Measurements from ENCODE around the gene CFAP97. TPM values are rescaled to one million over a fixed set of nuclear protein-coding genes. Genes with fewer than 3 reads are reported as not detected.
"Not testable (repeated sequence)": the region's sequence is repeated elsewhere in the genome, so short reads cannot be mapped to it uniquely, and the experiment has no call there.

The CFAP97 gene
- total RNA-seq, 4 donors from 2014 or later = 26.7 to 33.0 (median 30.9) TPM

DNA sequence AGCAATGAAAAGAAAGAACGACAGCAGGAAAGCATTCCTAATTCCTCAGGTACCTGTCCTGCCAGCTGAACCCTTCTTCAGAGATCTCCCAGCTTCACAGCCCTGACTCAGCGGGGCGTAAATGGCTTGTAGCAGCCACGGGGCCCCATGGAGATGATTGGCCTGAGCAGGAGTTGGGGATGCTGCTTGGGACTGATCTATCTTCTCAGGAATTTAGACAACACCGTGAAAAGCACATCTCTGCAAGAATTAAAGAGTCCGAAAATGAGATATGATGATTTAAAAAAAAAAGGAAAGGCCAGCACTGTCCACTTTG is 83.2 kb downstream of the CFAP97 start:
- no peaks in the 10 kb centered on the region for H3K36me3 ChIP-seq
- WGBS = 75% methylated on average over 6 of the region's 6 CpGs
- no peak overlapping the region for H3K27ac ChIP-seq
- TF ChIP-seq POLR2A (IDR thresholded peaks at IDR 0.05) (no peak), EP300 (IDR thresholded peaks at IDR 0.05) (no peak), POLR2AphosphoS5 (IDR thresholded peaks at IDR 0.05) (no peak)
- TF ChIP-seq, protein P1, sequence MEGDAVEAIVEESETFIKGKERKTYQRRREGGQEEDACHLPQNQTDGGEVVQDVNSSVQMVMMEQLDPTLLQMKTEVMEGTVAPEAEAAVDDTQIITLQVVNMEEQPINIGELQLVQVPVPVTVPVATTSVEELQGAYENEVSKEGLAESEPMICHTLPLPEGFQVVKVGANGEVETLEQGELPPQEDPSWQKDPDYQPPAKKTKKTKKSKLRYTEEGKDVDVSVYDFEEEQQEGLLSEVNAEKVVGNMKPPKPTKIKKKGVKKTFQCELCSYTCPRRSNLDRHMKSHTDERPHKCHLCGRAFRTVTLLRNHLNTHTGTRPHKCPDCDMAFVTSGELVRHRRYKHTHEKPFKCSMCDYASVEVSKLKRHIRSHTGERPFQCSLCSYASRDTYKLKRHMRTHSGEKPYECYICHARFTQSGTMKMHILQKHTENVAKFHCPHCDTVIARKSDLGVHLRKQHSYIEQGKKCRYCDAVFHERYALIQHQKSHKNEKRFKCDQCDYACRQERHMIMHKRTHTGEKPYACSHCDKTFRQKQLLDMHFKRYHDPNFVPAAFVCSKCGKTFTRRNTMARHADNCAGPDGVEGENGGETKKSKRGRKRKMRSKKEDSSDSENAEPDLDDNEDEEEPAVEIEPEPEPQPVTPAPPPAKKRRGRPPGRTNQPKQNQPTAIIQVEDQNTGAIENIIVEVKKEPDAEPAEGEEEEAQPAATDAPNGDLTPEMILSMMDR (IDR thresholded peaks at IDR 0.05) = no peak
- H3K4me3 ChIP-seq = no peak overlapping the region
- peaks cover 4% of the 10 kb centered on the region for H3K27me3 ChIP-seq
- H3K9me3 ChIP-seq = no peaks in the 10 kb centered on the region
- no peaks in the 10 kb centered on the region for H3K4me1 ChIP-seq
- no peak for DNase-seq (ENCODE audit: low spot score in 2 of 2)

DNA sequence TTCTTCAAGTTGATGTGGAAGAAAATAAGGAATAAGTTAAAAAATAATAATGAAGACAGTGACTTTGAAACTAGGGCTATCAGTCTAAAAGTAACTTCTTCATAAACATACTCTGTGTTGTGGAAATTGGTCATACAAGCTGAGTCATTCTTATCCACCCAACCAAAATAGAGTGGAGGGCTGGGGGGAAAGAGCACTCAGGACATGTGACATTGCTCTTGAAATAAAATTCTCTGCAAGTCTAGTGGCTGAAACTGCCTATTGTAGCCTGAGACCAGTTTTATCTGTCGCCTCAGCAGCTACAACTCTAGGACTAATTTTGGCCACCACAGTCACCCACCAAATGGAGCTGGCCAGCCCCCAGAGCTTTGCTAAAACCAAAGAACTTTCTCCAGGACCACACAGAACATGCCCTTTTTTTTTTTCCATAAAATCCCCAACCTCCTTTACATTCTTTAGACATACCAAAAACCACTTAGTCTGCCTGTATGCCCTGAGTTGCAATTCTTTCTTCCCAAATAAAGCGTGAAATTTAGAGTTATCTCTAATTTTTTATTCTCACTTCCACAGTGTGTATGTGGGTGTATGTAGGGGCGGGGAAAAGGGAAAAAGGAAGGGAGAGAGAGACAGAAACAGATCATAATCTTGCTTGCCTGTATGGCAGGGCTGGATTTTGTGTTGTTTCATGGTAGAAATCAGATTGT is 83.7 kb downstream of the CFAP97 start:
- no peaks in the 10 kb centered on the region for H3K9me3 ChIP-seq
- no peak overlapping the region for H3K4me3 ChIP-seq
- H3K27me3 ChIP-seq = no peaks in the 10 kb centered on the region
- no peak overlapping the region for H3K27ac ChIP-seq
- 85% methylated on average over 3 of the region's 3 CpGs for WGBS
- no peak for TF ChIP-seq POLR2A (IDR thresholded peaks at IDR 0.05)
- no peaks in the 10 kb centered on the region for H3K36me3 ChIP-seq
- H3K4me1 ChIP-seq = no peaks in the 10 kb centered on the region
- no peak for DNase-seq (ENCODE audit: low spot score in 2 of 2)

DNA sequence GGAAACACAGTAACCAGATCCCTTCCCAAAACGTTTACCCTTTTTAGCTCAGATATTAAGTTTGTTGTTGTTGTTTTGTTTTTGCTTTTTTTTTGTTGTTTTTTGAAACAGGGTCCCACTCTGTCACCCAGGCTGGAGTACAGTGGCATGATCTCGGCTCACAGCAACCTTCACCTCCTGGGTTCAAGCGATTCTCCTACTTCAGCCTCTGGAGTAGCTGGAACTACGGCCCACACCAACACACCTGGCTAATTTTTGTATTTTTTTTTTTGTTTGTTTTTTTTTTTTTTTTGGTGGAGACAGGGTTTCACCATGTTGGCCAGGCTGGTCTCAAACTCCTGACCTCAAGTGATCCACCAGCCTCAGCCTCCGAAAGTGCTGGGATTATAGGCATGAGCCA is 84.3 kb downstream of the CFAP97 start:
- DNase-seq (ENCODE audit: low spot score in 2 of 2); H3K4me3 ChIP-seq; H3K27ac ChIP-seq; H3K36me3 ChIP-seq; H3K9me3 ChIP-seq; H3K4me1 ChIP-seq; H3K27me3 ChIP-seq: not testable (repeated sequence)
- WGBS = 86% methylated on average over 5 of the region's 5 CpGs

DNA sequence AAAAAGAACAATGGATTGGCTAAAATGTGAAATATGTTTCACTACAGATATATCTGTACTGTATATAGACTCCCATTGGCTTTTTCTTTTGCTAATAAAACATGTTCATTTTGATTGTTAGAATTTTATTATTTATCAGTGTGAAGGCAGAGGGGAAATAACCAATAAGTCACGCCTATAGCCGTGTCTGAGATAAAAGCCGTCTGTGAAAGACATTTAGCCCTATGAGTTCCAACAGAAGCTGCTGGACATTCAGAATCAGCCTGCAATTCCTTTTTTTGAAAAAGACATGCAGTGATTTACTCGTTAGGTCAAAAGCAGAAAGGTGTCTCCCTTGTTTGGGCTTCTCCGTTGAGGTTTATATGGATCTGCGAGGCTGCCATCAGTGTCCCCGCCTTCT is 84.9 kb downstream of the CFAP97 start:
- Histone ChIP-seq H3K27me3 (no peaks in the 10 kb centered on the region), H3K4me3 (no peak overlapping the region), H3K4me1 (no peaks in the 10 kb centered on the region), H3K9me3 (no peaks in the 10 kb centered on the region), H3K27ac (no peak overlapping the region), H3K36me3 (no peaks in the 10 kb centered on the region)
- 95% methylated on average over 7 of the region's 7 CpGs for WGBS
- no peak for DNase-seq (ENCODE audit: low spot score in 2 of 2)
- TF ChIP-seq EP300 (IDR thresholded peaks at IDR 0.05) (no peak), POLR2A (IDR thresholded peaks at IDR 0.05) (no peak), POLR2AphosphoS5 (IDR thresholded peaks at IDR 0.05) (no peak)
- TF ChIP-seq, protein P1 (IDR thresholded peaks at IDR 0.05) = no peak

DNA sequence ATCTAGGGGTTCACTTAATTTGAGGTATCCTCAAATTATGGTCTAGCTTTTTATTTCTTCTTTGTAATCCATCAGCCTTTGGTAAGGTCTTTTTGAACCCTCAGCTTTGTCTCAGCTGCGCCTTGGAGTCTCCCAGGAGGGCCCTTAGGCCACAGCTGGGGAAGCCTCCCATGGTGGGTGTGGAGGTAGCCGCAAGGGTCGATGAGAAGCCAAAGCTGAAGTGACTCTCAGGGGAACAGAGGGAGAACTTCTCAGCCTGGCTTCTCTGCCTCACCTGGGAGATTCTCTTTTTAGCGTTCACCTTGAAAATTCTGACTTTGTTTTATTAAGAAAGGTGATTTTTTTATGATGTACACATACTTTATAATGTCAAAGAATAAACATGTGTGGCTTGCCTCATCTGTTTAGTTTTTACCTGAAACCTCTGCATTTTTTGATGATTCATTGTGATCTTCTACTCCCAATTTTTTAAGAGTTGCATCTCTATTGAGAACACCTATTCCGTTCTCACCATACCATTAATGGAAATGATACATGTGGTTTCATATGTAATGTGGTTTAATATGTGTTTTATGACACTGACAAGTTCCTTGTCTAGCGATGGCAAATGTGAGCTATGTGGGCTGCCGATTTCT is 86.4 kb downstream of the CFAP97 start:
- DNase-seq (ENCODE audit: low spot score in 2 of 2) = no peak
- no peaks in the 10 kb centered on the region for H3K27me3 ChIP-seq
- 87% methylated on average over 7 of the region's 7 CpGs for WGBS
- no peaks in the 10 kb centered on the region for H3K9me3 ChIP-seq
- TF ChIP-seq POLR2AphosphoS5 (IDR thresholded peaks at IDR 0.05) (no peak), EP300 (IDR thresholded peaks at IDR 0.05) (no peak), POLR2A (IDR thresholded peaks at IDR 0.05) (no peak)
- TF ChIP-seq, protein P1 (IDR thresholded peaks at IDR 0.05) = no peak
- no peak overlapping the region for H3K4me3 ChIP-seq
- H3K27ac ChIP-seq = no peak overlapping the region
- no peaks in the 10 kb centered on the region for H3K36me3 ChIP-seq
- peaks cover 2% of the 10 kb centered on the region for H3K4me1 ChIP-seq

DNA sequence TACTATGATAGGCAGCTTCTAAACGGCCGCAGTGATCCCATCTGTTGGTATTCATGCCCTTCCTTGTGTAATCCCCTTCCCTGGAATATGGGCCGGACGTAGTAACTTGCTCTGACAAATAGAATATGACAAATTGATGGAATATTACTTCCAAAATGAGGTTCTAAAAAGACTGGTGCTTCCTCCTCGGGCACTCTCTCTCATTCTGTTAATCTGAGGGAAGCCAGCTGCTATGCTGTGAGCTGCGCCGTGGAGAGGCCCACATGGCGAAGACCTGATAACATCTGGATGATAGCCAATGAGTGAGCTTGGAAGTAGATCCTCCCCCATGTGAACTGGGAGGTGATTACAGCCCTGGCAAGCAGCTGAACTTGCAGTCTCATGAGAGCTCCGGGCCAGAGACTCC is 88.0 kb downstream of the CFAP97 start:
- Histone ChIP-seq H3K4me1 (peaks cover 9% of the 10 kb centered on the region), H3K27me3 (no peaks in the 10 kb centered on the region), H3K4me3 (no peak overlapping the region), H3K9me3 (no peaks in the 10 kb centered on the region), H3K27ac (no peak overlapping the region), H3K36me3 (no peaks in the 10 kb centered on the region)
- no peak for DNase-seq (ENCODE audit: low spot score in 2 of 2)
- TF ChIP-seq POLR2AphosphoS5 (IDR thresholded peaks at IDR 0.05) (no peak), POLR2A (IDR thresholded peaks at IDR 0.05) (no peak), EP300 (IDR thresholded peaks at IDR 0.05) (no peak)
- TF ChIP-seq, protein P1 (IDR thresholded peaks at IDR 0.05) = no peak
- 50% methylated on average over 9 of the region's 9 CpGs for WGBS
